Measurements from ENCODE around the gene LOXL4. TPM values are rescaled to one million over a fixed set of nuclear protein-coding genes. Genes with fewer than 3 reads are reported as not detected.

The LOXL4 gene
- total RNA-seq, 4 donors from 2014 or later, result 1.6 to 2.3 (median 1.7) TPM

- WGBS, result 40% methylated on average over 1 of the region's 2 CpGs
- Histone ChIP-seq H3K4me1 (no peaks in the 10 kb centered on the region), H3K27ac (no peak overlapping the region), H3K36me3 (no peaks in the 10 kb centered on the region), H3K4me3 (no peak overlapping the region), H3K9me3 (no peaks in the 10 kb centered on the region), H3K27me3 (no peaks in the 10 kb centered on the region)
- DNase-seq (ENCODE audit: low spot score in 2 of 2), result peak in 1 of 2 donors; percentile 21
- TF ChIP-seq EP300 (IDR thresholded peaks at IDR 0.05), result no peak
- TF ChIP-seq CTCF (IDR thresholded peaks at IDR 0.05), result no peak
- TF ChIP-seq POLR2A (IDR thresholded peaks at IDR 0.05), result no peak
- TF ChIP-seq POLR2AphosphoS5 (IDR thresholded peaks at IDR 0.05), result no peak
These were observed 17.4 kb upstream of the LOXL4 start for GRCh38 chr10:98285416-98285815.

- Histone ChIP-seq H3K4me1 (no peaks in the 10 kb centered on the region), H3K27ac (no peak overlapping the region), H3K4me3 (no peak overlapping the region), H3K27me3 (no peaks in the 10 kb centered on the region), H3K36me3 (no peaks in the 10 kb centered on the region), H3K9me3 (no peaks in the 10 kb centered on the region)
- TF ChIP-seq POLR2AphosphoS5 (IDR thresholded peaks at IDR 0.05) (no peak), EP300 (IDR thresholded peaks at IDR 0.05) (no peak), CTCF (IDR thresholded peaks at IDR 0.05) (no peak), POLR2A (IDR thresholded peaks at IDR 0.05) (no peak)
- 78% methylated on average over 3 of the region's 3 CpGs for WGBS
- DNase-seq (ENCODE audit: low spot score in 2 of 2), result peak in 1 of 2 donors; percentile 28
These were observed 8.3 kb upstream of the LOXL4 start for GRCh38 chr10:98276311-98276710.

GRCh38 chr10:98274562-98274961, 6.6 kb upstream of the LOXL4 start:
- H3K27me3 ChIP-seq, result no peaks in the 10 kb centered on the region
- TF ChIP-seq CTCF (IDR thresholded peaks at IDR 0.05) (no peak), EP300 (IDR thresholded peaks at IDR 0.05) (no peak), POLR2A (IDR thresholded peaks at IDR 0.05) (no peak), POLR2AphosphoS5 (IDR thresholded peaks at IDR 0.05) (no peak)
- 94% methylated on average over 3 of the region's 3 CpGs for WGBS
- H3K9me3 ChIP-seq, result no peaks in the 10 kb centered on the region
- H3K27ac ChIP-seq, result no peak overlapping the region
- H3K4me1 ChIP-seq, result peaks cover 6% of the 10 kb centered on the region
- H3K4me3 ChIP-seq, result no peak overlapping the region
- no peaks in the 10 kb centered on the region for H3K36me3 ChIP-seq
- no peak for DNase-seq (ENCODE audit: low spot score in 2 of 2)

GRCh38 chr10:98273057-98273850, 5.3 kb upstream of the LOXL4 start:
- Histone ChIP-seq H3K27ac (no peak overlapping the region), H3K36me3 (no peaks in the 10 kb centered on the region), H3K4me3 (no peak overlapping the region), H3K9me3 (no peaks in the 10 kb centered on the region), H3K27me3 (no peaks in the 10 kb centered on the region), H3K4me1 (peaks cover 19% of the 10 kb centered on the region)
- peak in 1 of 2 donors; percentile 65 for DNase-seq (ENCODE audit: low spot score in 2 of 2)
- 87% methylated on average over 9 of the region's 9 CpGs for WGBS
- TF ChIP-seq CTCF (IDR thresholded peaks at IDR 0.05), result no peak
- TF ChIP-seq POLR2AphosphoS5 (IDR thresholded peaks at IDR 0.05), result no peak
- no peak for TF ChIP-seq POLR2A (IDR thresholded peaks at IDR 0.05)
- no peak for TF ChIP-seq EP300 (IDR thresholded peaks at IDR 0.05)

GRCh38 chr10:98272656-98273055, 4.7 kb upstream of the LOXL4 start:
- peaks cover 24% of the 10 kb centered on the region for H3K4me1 ChIP-seq
- DNase-seq (ENCODE audit: low spot score in 2 of 2), result peak in 1 of 2 donors; percentile 71
- no peaks in the 10 kb centered on the region for H3K9me3 ChIP-seq
- H3K27me3 ChIP-seq, result no peaks in the 10 kb centered on the region
- no peak overlapping the region for H3K4me3 ChIP-seq
- no peak overlapping the region for H3K27ac ChIP-seq
- TF ChIP-seq POLR2AphosphoS5 (IDR thresholded peaks at IDR 0.05), result no peak
- TF ChIP-seq EP300 (IDR thresholded peaks at IDR 0.05), result no peak
- TF ChIP-seq POLR2A (IDR thresholded peaks at IDR 0.05), result no peak
- TF ChIP-seq CTCF (IDR thresholded peaks at IDR 0.05), result no peak
- H3K36me3 ChIP-seq, result no peaks in the 10 kb centered on the region
- 85% methylated on average over 10 of the region's 10 CpGs for WGBS

Measured in suprapubic skin (tissue), 4 donors.